SK-N-SH treated with all-trans-retinoic acid at 6 μM for 48 hours (cell line): Measurements from ENCODE around the gene MYADM.

Experiments
- ARNTL ChIP-seq: fragments of 450-650 bp; formaldehyde crosslinking; IDR thresholded peaks from 2 replicates; pipeline ENCODE4 v1.5.0; 2020; ENCODE audit warnings: low read depth, mild to moderate bottlenecking, moderate library complexity, borderline replicate concordance
- BACH2 ChIP-seq: fragments of 250-450 bp; sonication (Bioruptor Pico); IDR thresholded peaks from 2 replicates; pipeline ENCODE4 v1.9.0; 2021; ENCODE audit warnings: mild to moderate bottlenecking, borderline replicate concordance
- CSDC2 ChIP-seq: fragments of 250-450 bp; sonication (Bioruptor Pico); IDR thresholded peaks from 2 replicates; pipeline ENCODE4 v1.5.0; 2020; ENCODE audit warnings: mild to moderate bottlenecking, moderate library complexity
- RARB ChIP-seq: fragments of 250-450 bp; sonication (Bioruptor Pico); IDR thresholded peaks from 2 replicates; pipeline ENCODE4 v1.8.0; 2021; ENCODE audit warnings: mild to moderate bottlenecking, moderate library complexity
- SNAI2 ChIP-seq: fragments of 250-450 bp; sonication (Bioruptor Pico); IDR thresholded peaks from 2 replicates; pipeline ENCODE4 v1.5.0; 2020; ENCODE audit warnings: mild to moderate bottlenecking, moderate library complexity
- ZC3H10 ChIP-seq: fragments of 250-450 bp; sonication (Bioruptor Pico); IDR thresholded peaks from 2 replicates; pipeline ENCODE4 v1.5.1; 2021; ENCODE audit warnings: mild to moderate bottlenecking, moderate library complexity
- ZFP30 ChIP-seq: fragments of 450-650 bp; formaldehyde crosslinking; IDR thresholded peaks from 2 replicates; pipeline ENCODE4 v1.5.0; 2022; ENCODE audit warnings: mild to moderate bottlenecking, moderate library complexity
- ZNF8 ChIP-seq: fragments of 450-650 bp; formaldehyde crosslinking; IDR thresholded peaks from 2 replicates; pipeline ENCODE4 v1.5.0; 2020; ENCODE audit warnings: mild to moderate bottlenecking, moderate library complexity
- TF ChIP-seq, protein P1 (sequence below): fragments of 250-450 bp; sonication (Bioruptor Pico); IDR thresholded peaks from 2 replicates; pipeline ENCODE4 v1.8.0; 2020; ENCODE audit warnings: mild to moderate bottlenecking, moderate library complexity, borderline replicate concordance
- TF ChIP-seq, protein P2 (sequence below): fragments of 250-450 bp; sonication (Bioruptor Pico); IDR thresholded peaks from 2 replicates; pipeline ENCODE4 v1.5.1; 2021; ENCODE audit warnings: mild to moderate bottlenecking, moderate library complexity

DNA sequence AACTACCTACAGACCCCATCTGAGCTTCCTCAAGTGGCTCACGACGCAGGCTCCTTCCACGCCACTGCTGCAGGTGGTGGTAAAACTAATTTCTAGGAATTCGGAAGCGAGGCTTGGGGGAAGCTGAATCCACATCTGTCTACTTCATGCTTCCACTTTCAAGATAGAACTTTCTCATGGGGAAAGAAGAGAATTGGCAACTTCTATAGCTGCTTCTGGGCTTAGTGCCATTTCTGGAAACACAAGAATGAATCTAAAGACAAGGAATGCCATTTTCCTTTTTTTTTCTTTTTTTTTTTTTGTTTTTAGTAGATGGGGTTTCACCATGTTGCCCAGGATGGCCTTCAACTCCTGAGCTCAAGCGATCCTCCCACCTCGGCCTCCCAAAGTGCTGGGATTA lies 40.8 kb upstream of the MYADM start:
- TF ChIP-seq ZC3H10 (CRISPR knock-in tag) (no peak), BACH2 (no peak), ARNTL (CRISPR knock-in tag) (no peak), RARB (CRISPR knock-in tag) (no peak), ZNF8 (CRISPR knock-in tag) (no peak), SNAI2 (CRISPR knock-in tag) (no peak), ZFP30 (CRISPR knock-in tag) (no peak), CSDC2 (CRISPR knock-in tag) (no peak)
- TF ChIP-seq, protein P1, sequence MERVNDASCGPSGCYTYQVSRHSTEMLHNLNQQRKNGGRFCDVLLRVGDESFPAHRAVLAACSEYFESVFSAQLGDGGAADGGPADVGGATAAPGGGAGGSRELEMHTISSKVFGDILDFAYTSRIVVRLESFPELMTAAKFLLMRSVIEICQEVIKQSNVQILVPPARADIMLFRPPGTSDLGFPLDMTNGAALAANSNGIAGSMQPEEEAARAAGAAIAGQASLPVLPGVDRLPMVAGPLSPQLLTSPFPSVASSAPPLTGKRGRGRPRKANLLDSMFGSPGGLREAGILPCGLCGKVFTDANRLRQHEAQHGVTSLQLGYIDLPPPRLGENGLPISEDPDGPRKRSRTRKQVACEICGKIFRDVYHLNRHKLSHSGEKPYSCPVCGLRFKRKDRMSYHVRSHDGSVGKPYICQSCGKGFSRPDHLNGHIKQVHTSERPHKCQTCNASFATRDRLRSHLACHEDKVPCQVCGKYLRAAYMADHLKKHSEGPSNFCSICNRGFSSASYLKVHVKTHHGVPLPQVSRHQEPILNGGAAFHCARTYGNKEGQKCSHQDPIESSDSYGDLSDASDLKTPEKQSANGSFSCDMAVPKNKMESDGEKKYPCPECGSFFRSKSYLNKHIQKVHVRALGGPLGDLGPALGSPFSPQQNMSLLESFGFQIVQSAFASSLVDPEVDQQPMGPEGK: no peak
- TF ChIP-seq, protein P2, sequence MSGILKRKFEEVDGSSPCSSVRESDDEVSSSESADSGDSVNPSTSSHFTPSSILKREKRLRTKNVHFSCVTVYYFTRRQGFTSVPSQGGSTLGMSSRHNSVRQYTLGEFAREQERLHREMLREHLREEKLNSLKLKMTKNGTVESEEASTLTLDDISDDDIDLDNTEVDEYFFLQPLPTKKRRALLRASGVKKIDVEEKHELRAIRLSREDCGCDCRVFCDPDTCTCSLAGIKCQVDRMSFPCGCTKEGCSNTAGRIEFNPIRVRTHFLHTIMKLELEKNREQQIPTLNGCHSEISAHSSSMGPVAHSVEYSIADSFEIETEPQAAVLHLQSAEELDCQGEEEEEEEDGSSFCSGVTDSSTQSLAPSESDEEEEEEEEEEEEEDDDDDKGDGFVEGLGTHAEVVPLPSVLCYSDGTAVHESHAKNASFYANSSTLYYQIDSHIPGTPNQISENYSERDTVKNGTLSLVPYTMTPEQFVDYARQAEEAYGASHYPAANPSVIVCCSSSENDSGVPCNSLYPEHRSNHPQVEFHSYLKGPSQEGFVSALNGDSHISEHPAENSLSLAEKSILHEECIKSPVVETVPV: no peak
